NB4 (cell line): ENCODE measurements around the gene ZNF469.

ENCODE experiments used
- MYC ChIP-seq: IDR thresholded peaks from 2 replicates; pipeline ENCODE4 v1.6.1; 2011; ENCODE audit warnings: low read depth, low read length
- POLR2A ChIP-seq: IDR thresholded peaks from 2 replicates; pipeline ENCODE4 v1.6.1; 2011; ENCODE audit warnings: mild to moderate bottlenecking; ENCODE audit not compliant: insufficient read length; ENCODE audit errors: extremely low read depth
- TF ChIP-seq, protein P1 (sequence below): IDR thresholded peaks from one replicate; pipeline ENCODE4 v1.5.1; 2012; ENCODE audit warnings: low read depth, low read length
- TF ChIP-seq, protein P2 (sequence below): IDR thresholded peaks from 2 replicates; pipeline ENCODE4 v1.6.1; 2011; ENCODE audit warnings: low read depth, low read length

DNA sequence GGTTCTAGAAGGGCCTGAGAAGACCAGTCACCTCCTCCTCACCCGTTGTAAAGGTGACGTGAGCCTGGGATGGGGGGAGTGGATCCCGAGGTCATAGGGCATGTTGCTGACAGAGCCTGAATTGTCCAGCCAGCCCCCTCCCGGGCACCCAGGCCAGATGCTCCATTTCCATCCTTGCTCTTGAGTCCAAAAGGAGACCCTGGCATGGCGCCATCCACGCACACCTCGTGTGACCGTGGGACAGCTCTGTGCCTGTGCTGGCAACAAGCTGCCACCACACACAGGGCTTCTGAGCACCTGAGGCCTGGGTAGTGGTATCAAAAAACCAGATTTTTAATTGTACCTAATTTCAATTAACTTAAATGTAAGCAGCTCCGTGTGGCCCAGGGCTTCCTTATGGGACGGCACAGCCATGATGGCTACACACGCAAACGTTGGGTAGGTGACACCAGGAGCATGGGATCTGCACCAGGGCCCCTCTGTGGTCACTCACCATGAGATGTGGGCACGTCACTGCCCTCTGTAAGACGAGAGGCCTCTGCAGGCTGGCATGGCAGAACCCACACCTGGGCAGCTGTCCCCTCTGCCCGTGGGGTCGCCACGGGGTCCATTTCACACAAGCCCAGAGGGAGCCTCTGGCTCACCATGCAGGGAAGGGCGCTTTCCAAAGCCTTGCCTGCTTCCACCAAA lies 37.6 kb upstream of the ZNF469 start:
- TF ChIP-seq, protein P1, sequence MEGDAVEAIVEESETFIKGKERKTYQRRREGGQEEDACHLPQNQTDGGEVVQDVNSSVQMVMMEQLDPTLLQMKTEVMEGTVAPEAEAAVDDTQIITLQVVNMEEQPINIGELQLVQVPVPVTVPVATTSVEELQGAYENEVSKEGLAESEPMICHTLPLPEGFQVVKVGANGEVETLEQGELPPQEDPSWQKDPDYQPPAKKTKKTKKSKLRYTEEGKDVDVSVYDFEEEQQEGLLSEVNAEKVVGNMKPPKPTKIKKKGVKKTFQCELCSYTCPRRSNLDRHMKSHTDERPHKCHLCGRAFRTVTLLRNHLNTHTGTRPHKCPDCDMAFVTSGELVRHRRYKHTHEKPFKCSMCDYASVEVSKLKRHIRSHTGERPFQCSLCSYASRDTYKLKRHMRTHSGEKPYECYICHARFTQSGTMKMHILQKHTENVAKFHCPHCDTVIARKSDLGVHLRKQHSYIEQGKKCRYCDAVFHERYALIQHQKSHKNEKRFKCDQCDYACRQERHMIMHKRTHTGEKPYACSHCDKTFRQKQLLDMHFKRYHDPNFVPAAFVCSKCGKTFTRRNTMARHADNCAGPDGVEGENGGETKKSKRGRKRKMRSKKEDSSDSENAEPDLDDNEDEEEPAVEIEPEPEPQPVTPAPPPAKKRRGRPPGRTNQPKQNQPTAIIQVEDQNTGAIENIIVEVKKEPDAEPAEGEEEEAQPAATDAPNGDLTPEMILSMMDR = no peak
- TF ChIP-seq, protein P2, sequence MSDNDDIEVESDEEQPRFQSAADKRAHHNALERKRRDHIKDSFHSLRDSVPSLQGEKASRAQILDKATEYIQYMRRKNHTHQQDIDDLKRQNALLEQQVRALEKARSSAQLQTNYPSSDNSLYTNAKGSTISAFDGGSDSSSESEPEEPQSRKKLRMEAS = no peak
- TF ChIP-seq POLR2A = no peak
- TF ChIP-seq MYC = no peak
